Stomach (tissue), 4 donors: ENCODE measurements around the gene UNC79.

Source experiments
- EP300 ChIP-seq: sonication (generic); formaldehyde crosslinking; IDR thresholded peaks from one replicate; pipeline ENCODE4 v1.6.1; 2017; ENCODE audit warnings: antibody characterized with exemption
- POLR2A ChIP-seq, 4 donors: fragments of 450-650 bp; IDR thresholded peaks; one replicate each; pipeline ENCODE4 v1.6.1; 2016; ENCODE audit warnings: antibody characterized with exemption in 4 of 4, control low read depth in 2 of 4, mild to moderate bottlenecking in 1 of 4, moderate library complexity in 1 of 4

DNA sequence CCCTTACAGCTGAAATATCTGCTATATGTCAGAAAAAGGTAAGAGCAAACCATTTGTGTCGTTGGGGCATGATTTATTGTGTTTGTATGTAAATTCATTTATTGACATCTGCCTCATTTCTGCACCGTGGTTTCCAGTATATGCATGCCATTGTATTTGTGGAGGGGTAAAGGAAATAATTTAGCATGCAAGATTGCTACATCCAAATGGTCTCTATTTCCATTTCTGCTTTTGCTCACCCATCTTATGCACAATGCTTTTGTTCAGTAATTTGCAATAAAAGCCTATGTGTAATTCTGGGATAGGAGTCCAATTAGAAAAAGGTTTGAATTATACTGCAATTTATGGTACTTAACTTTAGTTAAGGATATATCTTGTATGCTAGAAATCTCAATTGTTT is 101.8 kb downstream of the UNC79 start:
- TF ChIP-seq EP300 = no peak
- no peak for TF ChIP-seq POLR2A (IDR thresholded peaks at IDR 0.05)
